Heart left ventricle (tissue), 16 donors: ENCODE measurements around the gene PCP2. TPM values are rescaled to one million over a fixed set of nuclear protein-coding genes. Genes with fewer than 3 reads are reported as not detected.
"Not testable (repeated sequence)": the region's sequence is repeated elsewhere in the genome, so short reads cannot be mapped to it uniquely, and the experiment has no call there.

Experiments
- ATAC-seq, 4 donors: fragments of 200-7000 bp; cut with Tn5 transposase; one replicate each; pipeline ENCODE4 v1.9.1; 2020 to 2022; ENCODE audit warnings: moderate library complexity in 4 of 4, mild to moderate bottlenecking in 3 of 4, moderate number of reproducible peaks in 1 of 4
- DNase-seq, 5 donors: peaks; one replicate each; pipeline ENCODE4 v3.0.0-alpha.2; 2020
- H3K27ac ChIP-seq, 12 donors: fragments of 200-600 bp; sonication (generic) in 4 of 12; one replicate each; pipeline versions ENCODE4 v1.5.0 to v1.8.0; 2016 to 2022; ENCODE audit warnings: mild to moderate bottlenecking in 2 of 12
- H3K27me3 ChIP-seq, 9 donors: fragments of 200-600 bp; sonication (generic) in 2 of 9; one replicate each; pipeline versions ENCODE4 v1.5.1 to v1.8.0; 2016 to 2022; ENCODE audit warnings: mild to moderate bottlenecking in 3 of 9
- H3K36me3 ChIP-seq, 9 donors: fragments of 200-600 bp; sonication (generic) in 2 of 9; one replicate each; pipeline versions ENCODE4 v1.5.0 to v1.8.0; 2018 to 2022; ENCODE audit warnings: mild to moderate bottlenecking in 2 of 9
- H3K4me1 ChIP-seq, 12 donors: fragments of 200-600 bp; sonication (generic) in 4 of 12; one replicate each; pipeline versions ENCODE4 v1.5.0 to v1.8.0; 2016 to 2022; ENCODE audit warnings: mild to moderate bottlenecking in 3 of 12
- H3K4me3 ChIP-seq, 12 donors: fragments of 200-600 bp; sonication (generic) in 4 of 12; one replicate each; pipeline versions ENCODE4 v1.5.0 to v1.8.0; 2017 to 2022; ENCODE audit warnings: mild to moderate bottlenecking in 9 of 12, moderate library complexity in 4 of 12
- H3K9me3 ChIP-seq, 12 donors: fragments of 200-600 bp; sonication (generic) in 4 of 12; one replicate each; pipeline versions ENCODE4 v1.5.0 to v1.8.0; 2016 to 2022; ENCODE audit warnings: mild to moderate bottlenecking in 1 of 12
- CTCF ChIP-seq, 12 donors: fragments of 200-600 bp; sonication (generic) in 4 of 12; IDR thresholded peaks; one replicate each; pipeline versions ENCODE4 v1.5.0 to v1.8.0; 2018 to 2022; ENCODE audit warnings: antibody characterized with exemption in 12 of 12, mild to moderate bottlenecking in 5 of 12
- POLR2A ChIP-seq, 2 donors: fragments of 450-650 bp; IDR thresholded peaks; one replicate each; pipeline ENCODE4 v1.6.1; 2017; ENCODE audit warnings: antibody characterized with exemption in 2 of 2, mild to moderate bottlenecking in 2 of 2, moderate library complexity in 2 of 2
- WGBS, 4 donors: extraction: QIAGEN DNeasy Blood & Tissue Kit in 2 of 4; methylation state at CpG; one replicate each; pipeline versions ENCODE4 v1.1.5 to v1.1.7; 2013 to 2018; 5-methylcytosine and 5-hydroxymethylcytosine counted together
- intact Hi-C, 10 donors: fragments of 100-400 bp; cut with DNase I; formaldehyde crosslinking; loops; one replicate each; pipeline versions ENCODE4 v1.11.1 to v1.14.2; 2022
- polyA plus RNA-seq, 2 donors: library from polyadenylated mRNA; stranded (reverse); fragments of 200-250 nt; gene quantifications; one replicate each; pipeline ENCODE4 v1.2.3, GENCODE V29; 2013
- total RNA-seq, 9 donors: library from RNA; depleted of rRNA in 2 of 9; stranded (reverse); fragments of >200 nt in 2 of 9; fragmentation: NEBNext Ultra II Directional in 3 of 9; extraction: Animal tissue kit (Norgen Biotek cat#: 25700) in 3 of 9; gene quantifications; one replicate each; pipeline versions ENCODE4 v1.1.0 to v1.2.4, GENCODE V29; 2016 to 2023
- donor health status: ischemic (EF 13 %, LVEDD 7.1; RV severe dilation, severe dysfunction).
- donor health status: healthy with polysubstance abuse.
- donor health status: DM: no; HTN: yes; CAD: no.
- donor health status: DM: no; HTN: no; CAD: no.
- donor health status: ischemic (EF 25% LVEDD 6.9; RV normal size, moderate dysfunction).
- donor health status: ischemic (EF 25% LVEDD 5.7; RV mildly dilated, moderate dysfunction).
- donor health status: healthy.
- donor health status: DM: yes; HTN: yes; CAD: no.
- donor health status: ischemic (EF 35%, LVEDD 5.7; RV mildly dilated, moderate dysfunction).
- donor health status: nonischemic (EF 11% LVEDD 7.7; RV severe dilation, severe dysfunction).
- donor health status: DM: yes; HTN: yes; CAD: no.
- donor health status: PGD.
- donor health status: ischemic (EF 29% LVEDD 5.4; RV normal size, mild dysfunction).
- donor health status: nonischemic (EF 23%, LVEDD 6.1; RV moderate dilation, normal function).

The PCP2 gene
- total and polyA plus RNA-seq, 11 donors: 0.54 to 3.0 (median 1.3) TPM

- Histone ChIP-seq H3K27me3 (peaks cover 0 to 15% (median 0%) of the 10 kb centered on the region in 9 donors), H3K27ac (no peak overlapping the region)
- no peak for ATAC-seq
Observed at GRCh38 chr19:7645656-7646425, 12.3 kb upstream of the PCP2 start.

GRCh38 chr19:7645163-7645562 is 11.6 kb upstream of the PCP2 start:
- no peak overlapping the region for H3K27ac ChIP-seq
- ATAC-seq: no peak

More at GRCh38 chr19:7645656-7646425, 12.3 kb upstream of the PCP2 start:
- 47 to 60% (median 57%) methylated on average over 18 to 20 of the region's 20 CpGs for WGBS, 4 donors
- intact Hi-C loops: no loop called here
- H3K9me3 ChIP-seq: no peaks in the 10 kb centered on the region
- no peak for TF ChIP-seq POLR2A (IDR thresholded peaks at IDR 0.05)
- TF ChIP-seq CTCF (IDR thresholded peaks at IDR 0.05): no peak
- DNase-seq: no peak
- H3K4me1 ChIP-seq: peaks cover 0 to 14% (median 0%) of the 10 kb centered on the region in 12 donors
- peaks cover 0 to 11% (median 0%) of the 10 kb centered on the region in 9 donors for H3K36me3 ChIP-seq
- no peak overlapping the region for H3K4me3 ChIP-seq

GRCh38 chr19:7644550-7644877 is 11.0 kb upstream of the PCP2 start:
- Histone ChIP-seq H3K4me3 (no peak overlapping the region), H3K4me1 (peaks cover 0 to 14% (median 0%) of the 10 kb centered on the region in 12 donors), H3K9me3 (no peaks in the 10 kb centered on the region), H3K27ac (no peak overlapping the region), H3K27me3 (peaks cover 0 to 15% (median 0%) of the 10 kb centered on the region in 9 donors), H3K36me3 (peaks cover 0 to 11% (median 0%) of the 10 kb centered on the region in 9 donors)
- intact Hi-C loops: no loop called here
- ATAC-seq (no peak), DNase-seq (no peak)
- no peak for TF ChIP-seq CTCF (IDR thresholded peaks at IDR 0.05)
- TF ChIP-seq POLR2A (IDR thresholded peaks at IDR 0.05): no peak
- 89 to 94% (median 93%) methylated on average over 6 to 20 of the region's 20 CpGs for WGBS, 4 donors

More at GRCh38 chr19:7645163-7645562, 11.6 kb upstream of the PCP2 start:
- Histone ChIP-seq H3K27me3 (peaks cover 0 to 15% (median 0%) of the 10 kb centered on the region in 9 donors), H3K4me3 (no peak overlapping the region), H3K9me3 (no peaks in the 10 kb centered on the region), H3K4me1 (peaks cover 0 to 14% (median 0%) of the 10 kb centered on the region in 12 donors), H3K36me3 (peaks cover 0 to 11% (median 0%) of the 10 kb centered on the region in 9 donors)
- TF ChIP-seq CTCF (IDR thresholded peaks at IDR 0.05) (no peak), POLR2A (IDR thresholded peaks at IDR 0.05) (no peak)
- no peak for DNase-seq
- intact Hi-C loops: no loop called here
- WGBS, 4 donors: 74 to 92% (median 83%) methylated on average over 10 to 14 of the region's 14 CpGs

GRCh38 chr19:7643629-7644549 is 10.4 kb upstream of the PCP2 start:
- intact Hi-C loops, H3K4me3 ChIP-seq, H3K9me3 ChIP-seq, H3K27ac ChIP-seq, DNase-seq, ATAC-seq: not testable (repeated sequence)
- Histone ChIP-seq H3K36me3 (peaks cover 0 to 11% (median 0%) of the 10 kb centered on the region in 9 donors), H3K27me3 (peaks cover 0 to 14% (median 0%) of the 10 kb centered on the region in 9 donors), H3K4me1 (peaks cover 0 to 14% (median 0%) of the 10 kb centered on the region in 12 donors)
- WGBS, 4 donors: 47 to 90% (median 73%) methylated on average over 9 to 10 of the region's 10 CpGs
